SK-MEL-5 (cell line): ENCODE results near the gene STPG3. TPM values are rescaled to one million over a fixed set of nuclear protein-coding genes. Genes with fewer than 3 reads are reported as not detected.

Experiments
- DNase-seq: peaks from one replicate; pipeline ENCODE4 v3.0.0-alpha.2; 2016; ENCODE audit warnings: low read depth, low spot score
- in situ Hi-C: cut with HindIII; loops from 2 replicates; pipeline ENCODE4 v1.10.0; 2016; ENCODE audit warnings: low sequenced_read_pairs, high pct_unique_total_duplicates, low pct_unique_long_range_greater_than_20kb
- polyA plus RNA-seq, 2 experiments: library from polyadenylated mRNA; depleted of rRNA; stranded (reverse); fragments of >200 nt; gene quantifications; 2 replicates each; pipeline ENCODE4 v1.2.3, GENCODE V29; 2015
- total RNA-seq: library from RNA; depleted of rRNA; stranded (reverse); fragments of >200 nt; shearing (Covaris generic); gene quantifications from 2 replicates; pipeline ENCODE4 v1.2.3, GENCODE V29; 2014; rRNA removed

STPG3 gene
- not detected in 2 replicates for total RNA-seq
- polyA plus RNA-seq (2015; cell fraction: cytosol; rRNA removed), result not detected in 2 replicates
- not detected in 2 replicates for polyA plus RNA-seq (2015; cell fraction: nucleus; rRNA removed)

DNA sequence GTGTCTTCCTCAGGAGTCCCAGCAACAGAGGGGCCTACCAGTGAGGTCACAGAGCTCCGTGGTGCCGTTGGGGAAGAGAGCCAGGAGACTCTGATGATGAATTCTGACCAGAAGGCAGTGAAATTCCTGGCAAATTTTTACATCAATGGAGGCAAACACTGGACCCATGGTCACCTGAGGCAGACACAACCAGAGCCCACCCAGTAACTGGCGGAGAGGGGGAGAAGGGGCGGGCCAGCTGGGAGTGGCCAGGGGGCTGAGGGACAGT lies at the start of gene STPG3:
Gene STPG3, plus strand, starts transcription at position 93 of the 268 bp plus-strand sequence. Its CDS starts 1 bp downstream, at position 94.
- DNase-seq, result no peak
- in situ Hi-C loops, result no loop called here

- no peak for DNase-seq
- in situ Hi-C loops, result no loop called here
Measured at GRCh38 chr9:137202966-137203365, 48.1 kb upstream of the STPG3 start.

GRCh38 chr9:137204731-137205125 lies 46.4 kb upstream of the STPG3 start:
- in situ Hi-C loops, result no loop called here
- no peak for DNase-seq

GRCh38 chr9:137205126-137206069 lies 45.7 kb upstream of the STPG3 start, which contains the start of the genes NDOR1 and TMEM203:
NDOR1 (plus strand) TSS chr9:137205700; CDS start chr9:137205778, 78 bp downstream.
TMEM203 (minus strand) TSS chr9:137205648; CDS start chr9:137205414, 234 bp downstream.
- peak; percentile 83 for DNase-seq
- in situ Hi-C loops, result no loop called here

DNA sequence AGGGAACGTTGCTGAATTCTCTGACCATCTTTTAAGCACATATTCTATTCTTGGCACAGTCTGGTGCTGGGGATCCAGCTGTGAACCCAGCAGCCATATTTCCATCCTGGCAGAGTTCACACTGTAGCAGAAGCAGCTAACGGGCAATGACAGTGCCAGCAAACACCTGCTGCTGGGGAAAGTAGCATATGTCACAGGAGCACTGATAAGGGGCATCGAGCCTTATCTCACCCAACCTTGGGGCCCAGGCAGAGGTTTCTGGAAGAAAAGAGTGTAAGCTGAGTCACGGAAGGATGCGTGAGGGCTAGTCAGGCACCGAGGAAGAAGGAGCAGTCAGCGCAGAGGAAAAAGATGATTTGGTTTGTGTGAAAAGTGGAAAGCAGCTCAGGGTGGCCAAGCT lies 44.5 kb upstream of the STPG3 start:
- no peak for DNase-seq
- in situ Hi-C loops, result no loop called here

DNA sequence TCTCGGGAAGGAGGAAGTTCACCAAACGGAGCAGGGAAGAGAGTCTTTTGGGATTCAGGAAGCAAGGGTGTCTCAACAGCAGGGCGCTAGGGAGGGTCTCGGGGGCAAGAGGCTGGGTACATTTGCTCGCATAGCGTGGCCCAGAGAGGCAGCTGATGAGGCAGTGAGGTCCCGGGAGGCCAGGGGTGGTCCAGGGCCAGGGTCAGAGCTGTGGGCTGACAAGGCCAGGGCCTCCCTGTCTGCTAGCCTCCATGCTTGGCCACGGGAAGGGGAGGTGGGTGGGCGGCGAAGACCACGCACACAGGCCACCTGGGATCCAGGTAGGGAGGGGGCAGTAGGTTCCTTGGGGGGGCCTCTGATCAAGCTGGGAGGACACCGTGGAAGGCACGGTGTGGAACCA lies 39.6 kb upstream of the STPG3 start:
- in situ Hi-C loops, result no loop called here
- no peak for DNase-seq

- DNase-seq, result no peak
- in situ Hi-C loops, result no loop called here
Measured at GRCh38 chr9:137212520-137212919, 38.6 kb upstream of the STPG3 start.

DNA sequence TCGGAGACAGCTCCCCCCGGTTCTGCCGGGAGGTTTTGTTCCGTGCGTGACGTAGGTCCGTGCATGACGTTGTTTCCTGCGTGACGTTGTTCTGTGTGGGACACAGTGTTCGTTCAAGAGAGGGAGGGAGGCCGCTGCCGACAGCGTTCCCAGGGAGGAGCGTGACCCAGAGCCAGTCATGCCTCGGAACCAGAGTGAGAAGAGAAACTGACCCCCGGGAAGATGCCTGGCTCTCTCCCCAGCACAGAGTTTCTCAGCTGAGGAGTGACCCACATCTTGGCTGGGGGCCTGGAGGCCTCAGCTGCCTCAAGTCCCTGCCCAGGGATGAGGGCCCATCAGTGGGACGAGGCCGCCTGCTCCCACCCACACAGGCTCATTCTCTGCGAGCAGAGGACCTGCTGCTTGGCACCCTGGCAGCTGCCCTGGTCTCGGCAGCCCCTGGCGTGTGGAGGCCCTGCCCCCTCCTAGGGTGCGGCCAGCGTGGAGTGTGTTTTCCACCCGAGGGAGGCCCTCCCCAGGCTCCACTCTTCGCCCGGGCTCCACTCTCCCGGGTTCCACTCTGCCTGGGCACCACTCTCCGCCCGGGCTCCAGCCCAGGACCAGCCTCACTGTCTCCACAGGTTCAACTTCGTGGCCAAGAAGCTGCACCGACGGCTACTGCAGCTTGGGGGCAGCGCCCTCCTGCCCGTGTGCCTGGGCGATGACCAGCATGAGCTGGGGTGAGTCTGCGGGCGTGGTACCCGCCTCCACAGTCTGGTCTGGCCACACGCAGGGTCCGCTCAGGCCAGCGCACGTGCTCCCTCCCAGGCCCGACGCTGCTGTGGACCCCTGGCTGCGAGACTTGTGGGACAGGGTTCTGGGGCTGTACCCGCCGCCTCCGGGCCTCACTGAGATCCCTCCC lies 37.7 kb upstream of the STPG3 start:
- in situ Hi-C loops, result no loop called here
- DNase-seq, result no peak

DNA sequence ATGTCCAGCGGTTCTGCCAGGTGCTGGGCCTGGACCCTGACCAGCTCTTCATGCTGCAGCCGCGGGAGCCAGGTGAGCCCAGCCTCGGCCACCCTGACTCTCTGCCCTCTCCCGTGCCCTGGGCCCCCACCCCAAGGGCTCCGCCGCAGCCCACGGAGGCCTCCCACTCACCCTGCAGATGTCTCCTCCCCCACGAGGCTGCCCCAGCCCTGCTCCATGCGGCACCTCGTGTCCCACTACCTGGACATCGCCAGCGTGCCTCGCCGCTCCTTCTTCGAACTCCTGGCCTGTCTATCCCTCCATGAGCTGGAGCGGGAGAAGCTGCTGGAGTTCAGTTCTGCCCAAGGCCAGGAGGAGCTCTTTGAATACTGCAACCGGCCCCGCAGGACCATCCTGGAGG lies 36.5 kb upstream of the STPG3 start:
- no peak for DNase-seq
- in situ Hi-C loops, result no loop called here

DNA sequence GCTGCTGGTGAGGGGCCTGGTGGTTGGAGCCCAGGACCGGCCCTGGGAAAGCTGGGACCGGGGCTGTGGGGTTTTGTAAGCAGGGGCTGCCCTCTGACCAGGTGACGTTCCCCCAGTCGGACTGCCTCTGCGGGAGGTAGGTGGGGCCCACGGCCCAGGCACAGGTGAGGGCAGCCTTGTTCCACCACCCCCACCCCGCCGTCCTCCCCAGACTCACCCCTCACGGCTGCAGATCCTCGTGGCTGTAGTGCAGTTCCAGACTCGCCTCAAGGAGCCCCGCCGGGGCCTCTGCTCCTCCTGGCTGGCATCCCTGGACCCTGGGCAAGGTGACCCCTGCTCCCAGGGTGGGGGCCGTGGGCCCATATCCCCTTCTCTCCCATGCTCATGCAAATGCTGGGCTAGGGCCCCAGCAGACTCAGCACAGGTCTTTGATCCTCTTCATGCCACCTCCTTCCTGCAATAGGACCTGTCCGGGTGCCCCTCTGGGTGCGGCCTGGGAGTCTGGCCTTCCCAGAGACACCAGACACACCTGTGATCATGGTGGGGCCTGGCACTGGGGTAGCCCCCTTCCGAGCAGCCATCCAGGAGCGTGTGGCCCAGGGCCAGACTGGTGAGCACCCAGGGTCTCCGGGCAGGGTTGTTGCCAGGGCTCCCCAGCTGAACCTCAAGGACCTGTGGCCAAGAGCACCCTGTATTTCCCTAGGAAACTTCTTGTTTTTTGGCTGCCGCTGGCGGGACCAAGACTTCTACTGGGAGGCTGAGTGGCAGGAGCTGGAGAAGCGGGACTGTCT lies 35.7 kb upstream of the STPG3 start:
- DNase-seq, result no peak
- in situ Hi-C loops, result no loop called here

- in situ Hi-C loops, result no loop called here
- DNase-seq, result no peak
Measured at GRCh38 chr9:137216188-137216965, 34.7 kb upstream of the STPG3 start.

DNA sequence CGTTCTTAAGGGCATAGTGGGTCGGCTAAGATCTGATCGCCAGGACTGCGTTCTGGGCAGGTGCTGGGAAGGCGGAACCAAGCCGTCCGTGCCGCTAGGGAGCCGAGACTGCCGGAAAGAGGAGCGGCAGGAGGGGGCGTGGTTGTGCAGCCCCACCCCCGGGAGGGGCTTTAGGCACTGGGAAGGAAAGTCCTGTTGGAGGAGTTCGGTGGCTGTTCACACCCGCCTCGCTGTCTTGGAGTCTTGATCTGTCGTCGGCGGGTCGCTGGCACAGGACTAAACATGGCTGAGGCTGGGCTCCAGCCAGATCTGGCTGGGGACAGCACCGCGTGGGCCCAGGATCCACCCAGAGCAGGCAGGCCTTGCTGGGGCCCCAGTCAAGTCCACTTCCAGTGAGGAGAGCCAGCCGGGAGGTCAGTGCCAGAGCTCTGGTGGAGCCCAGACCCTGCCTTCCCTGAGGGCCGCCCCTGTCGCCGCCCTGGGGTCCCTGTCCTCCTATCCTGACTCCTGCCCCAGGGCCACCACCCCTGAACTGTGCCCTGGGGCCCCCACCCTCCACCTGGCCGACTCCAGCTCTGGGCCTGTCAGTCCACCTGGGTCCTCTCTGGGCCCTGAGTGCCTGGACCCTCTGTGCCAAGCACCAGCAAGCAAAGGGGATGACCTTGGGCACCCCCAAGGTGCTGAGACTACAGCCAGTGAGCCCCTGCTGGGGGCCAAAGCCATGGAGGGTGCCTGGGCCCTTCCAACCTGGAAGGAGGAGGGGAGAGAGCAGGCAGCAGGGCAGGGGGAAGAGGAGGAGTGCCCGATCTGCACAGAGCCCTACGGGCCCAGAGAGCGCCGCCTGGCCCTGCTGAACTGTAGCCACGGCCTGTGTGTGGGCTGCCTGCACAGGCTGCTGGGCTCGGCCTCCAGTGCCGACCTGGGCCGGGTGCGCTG lies 33.5 kb upstream of the STPG3 start:
- peak; percentile 63 for DNase-seq
- in situ Hi-C loops, result no loop called here

- no peak for DNase-seq
- in situ Hi-C loops, result no loop called here
Measured at GRCh38 chr9:137218212-137218753, 32.8 kb upstream of the STPG3 start.

GRCh38 chr9:137218754-137219271 lies 32.3 kb upstream of the STPG3 start:
- in situ Hi-C loops, result no loop called here
- no peak for DNase-seq

- in situ Hi-C loops, result no loop called here
- no peak for DNase-seq
Measured at GRCh38 chr9:137219757-137220316, 31.2 kb upstream of the STPG3 start.
